ENCODE measurements around the gene AHNAK.

GRCh38 chr11:62446091-62446490, 100.5 kb downstream of the AHNAK start:
- TF ChIP-seq CTCF (IDR thresholded peaks at IDR 0.05; ENCODE audit: low read depth, low read length) = no peak
- TF ChIP-seq MAX (IDR thresholded peaks at IDR 0.05; ENCODE audit: low read depth, low read length) = no peak
- no peak for TF ChIP-seq POLR2A (IDR thresholded peaks at IDR 0.05; ENCODE audit: extremely low read depth, insufficient read length)
- no peak for TF ChIP-seq MYC (IDR thresholded peaks at IDR 0.05; ENCODE audit: low read depth, low read length)
